Mesothelial cell of epicardium (in vitro differentiated cells): ENCODE measurements around the gene DMRT1. TPM values are rescaled to one million over a fixed set of nuclear protein-coding genes. Genes with fewer than 3 reads are reported as not detected.

Experiments used
- DNase-seq, 2 experiments: peaks; one replicate each; pipeline ENCODE4 v3.0.0; 2021; ENCODE audit warnings: low spot score in 2 of 2; ENCODE audit not compliant: unreplicated experiment in 2 of 2
- H3K27ac Mint-ChIP-seq: 2 replicates; pipeline ENCODE4 v1.8.0; 2021; ENCODE audit warnings: mixed read lengths
- H3K27me3 Mint-ChIP-seq: 2 replicates; pipeline ENCODE4 v1.8.0; 2021; ENCODE audit warnings: low read depth, mixed read lengths
- H3K36me3 Mint-ChIP-seq: 2 replicates; pipeline ENCODE4 v1.8.0; 2021; ENCODE audit warnings: mixed read lengths
- H3K4me1 Mint-ChIP-seq: 2 replicates; pipeline ENCODE4 v1.8.0; 2021; ENCODE audit warnings: mixed read lengths
- H3K4me3 Mint-ChIP-seq: 2 replicates; pipeline ENCODE4 v1.8.0; 2021; ENCODE audit warnings: mild to moderate bottlenecking, moderate library complexity, mixed read lengths
- H3K9me3 Mint-ChIP-seq: 2 replicates; pipeline ENCODE4 v1.8.0; 2021; ENCODE audit warnings: mixed read lengths
- total RNA-seq: library from RNA; stranded (reverse); gene quantifications from 3 replicates; pipeline ENCODE4 v1.2.1, GENCODE V29; 2021
- TF ChIP-seq, protein P1 (sequence below): fragments of 200-600 bp; sonication (generic); IDR thresholded peaks from one replicate; pipeline ENCODE4 v1.5.0; 2021; ENCODE audit warnings: antibody characterized with exemption; ENCODE audit not compliant: unreplicated experiment

Gene DMRT1
- total RNA-seq, 1 donor from 2014 or later, result not detected

DNA sequence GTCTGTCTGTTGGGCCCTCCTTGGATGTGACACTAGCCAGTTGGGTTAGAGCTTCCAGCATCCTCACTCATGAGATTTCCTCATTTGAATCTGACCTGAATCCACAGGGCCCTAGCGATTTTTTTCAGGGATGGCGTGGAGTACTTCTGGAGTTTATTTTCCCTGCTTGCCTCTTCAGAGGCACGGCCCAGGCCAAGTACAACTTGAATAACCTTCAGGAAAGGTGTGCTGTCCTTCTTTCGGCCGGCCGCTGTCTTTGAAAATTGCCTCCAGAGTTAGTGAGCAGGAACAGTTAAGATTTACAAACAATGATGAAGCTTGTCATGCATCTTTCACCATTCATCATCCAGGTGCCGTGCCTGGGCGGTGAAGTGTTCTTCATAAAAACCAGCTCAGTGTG lies 85.5 kb downstream of the DMRT1 start:
- TF ChIP-seq, protein P1, sequence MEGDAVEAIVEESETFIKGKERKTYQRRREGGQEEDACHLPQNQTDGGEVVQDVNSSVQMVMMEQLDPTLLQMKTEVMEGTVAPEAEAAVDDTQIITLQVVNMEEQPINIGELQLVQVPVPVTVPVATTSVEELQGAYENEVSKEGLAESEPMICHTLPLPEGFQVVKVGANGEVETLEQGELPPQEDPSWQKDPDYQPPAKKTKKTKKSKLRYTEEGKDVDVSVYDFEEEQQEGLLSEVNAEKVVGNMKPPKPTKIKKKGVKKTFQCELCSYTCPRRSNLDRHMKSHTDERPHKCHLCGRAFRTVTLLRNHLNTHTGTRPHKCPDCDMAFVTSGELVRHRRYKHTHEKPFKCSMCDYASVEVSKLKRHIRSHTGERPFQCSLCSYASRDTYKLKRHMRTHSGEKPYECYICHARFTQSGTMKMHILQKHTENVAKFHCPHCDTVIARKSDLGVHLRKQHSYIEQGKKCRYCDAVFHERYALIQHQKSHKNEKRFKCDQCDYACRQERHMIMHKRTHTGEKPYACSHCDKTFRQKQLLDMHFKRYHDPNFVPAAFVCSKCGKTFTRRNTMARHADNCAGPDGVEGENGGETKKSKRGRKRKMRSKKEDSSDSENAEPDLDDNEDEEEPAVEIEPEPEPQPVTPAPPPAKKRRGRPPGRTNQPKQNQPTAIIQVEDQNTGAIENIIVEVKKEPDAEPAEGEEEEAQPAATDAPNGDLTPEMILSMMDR, result no peak
- Mint-ChIP-seq H3K27me3 (peaks cover 16% of the 10 kb centered on the region), H3K27ac (no peak overlapping the region), H3K4me3 (no peak overlapping the region), H3K36me3 (no peaks in the 10 kb centered on the region), H3K9me3 (no peaks in the 10 kb centered on the region), H3K4me1 (peaks cover 13% of the 10 kb centered on the region)
- DNase-seq, result no peak

DNA sequence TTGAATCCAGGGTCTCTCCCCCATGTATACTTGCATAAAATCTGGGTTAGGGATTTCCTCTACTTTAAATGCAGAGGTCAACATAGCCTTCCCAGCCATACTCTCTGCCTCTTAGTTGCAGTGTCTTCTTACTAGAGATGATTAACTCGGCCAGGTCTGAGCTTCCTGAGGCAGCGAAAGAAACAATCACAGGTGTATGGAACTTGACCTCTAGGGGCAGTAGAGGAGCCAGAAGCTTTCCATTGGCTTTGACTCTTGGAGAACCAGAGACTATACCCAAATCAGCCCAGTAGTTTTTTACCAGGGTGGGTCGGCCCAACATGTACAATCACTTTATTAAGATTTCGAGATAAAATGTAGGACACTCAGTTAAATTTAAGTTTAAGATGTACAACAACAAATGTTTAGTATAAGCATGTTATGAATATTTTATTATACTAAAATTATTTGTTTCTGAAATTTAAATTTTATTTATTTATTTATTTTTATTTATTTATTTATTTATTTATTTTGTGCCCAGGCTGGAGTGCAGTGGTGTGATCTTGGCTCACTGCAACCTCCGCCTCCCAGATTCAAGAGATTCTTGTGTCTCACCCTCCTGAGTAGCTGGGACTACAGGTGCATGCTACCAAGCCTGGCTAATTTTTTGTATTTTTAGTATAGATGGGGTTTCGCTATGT lies 87.0 kb downstream of the DMRT1 start:
- H3K36me3 Mint-ChIP-seq, result no peaks in the 10 kb centered on the region
- peaks cover 13% of the 10 kb centered on the region for H3K4me1 Mint-ChIP-seq
- H3K27ac Mint-ChIP-seq, result no peak overlapping the region
- DNase-seq, result no peak
- TF ChIP-seq, protein P1, result peak; percentile 26
- H3K9me3 Mint-ChIP-seq, result no peaks in the 10 kb centered on the region
- H3K27me3 Mint-ChIP-seq, result peaks cover 17% of the 10 kb centered on the region
- no peak overlapping the region for H3K4me3 Mint-ChIP-seq

DNA sequence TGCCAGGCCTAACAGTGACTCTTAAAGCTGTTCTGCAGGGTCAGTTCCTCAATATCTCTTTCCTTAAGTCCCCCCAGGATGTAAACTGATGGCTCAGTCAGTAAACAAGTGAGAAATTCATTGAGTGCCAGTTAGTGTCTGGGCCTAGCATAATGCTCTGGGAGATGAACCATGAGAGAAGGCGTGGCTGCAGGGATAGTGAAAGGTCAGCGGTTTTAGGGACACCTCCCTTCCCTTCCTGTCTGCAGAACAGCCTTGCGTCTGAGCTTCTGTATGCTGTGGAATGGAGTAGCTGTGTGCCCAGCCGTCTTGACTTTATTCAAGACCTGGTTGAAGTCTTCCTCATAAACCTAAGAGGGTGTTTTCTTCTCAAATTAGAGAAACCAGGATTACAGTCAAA lies 88.2 kb downstream of the DMRT1 start:
- no peaks in the 10 kb centered on the region for H3K36me3 Mint-ChIP-seq
- TF ChIP-seq, protein P1, result no peak
- no peak for DNase-seq
- H3K27ac Mint-ChIP-seq, result no peak overlapping the region
- no peak overlapping the region for H3K4me3 Mint-ChIP-seq
- H3K4me1 Mint-ChIP-seq, result peaks cover 16% of the 10 kb centered on the region
- peaks cover 23% of the 10 kb centered on the region for H3K27me3 Mint-ChIP-seq
- no peaks in the 10 kb centered on the region for H3K9me3 Mint-ChIP-seq

GRCh38 chr9:933356-933755 lies 91.9 kb downstream of the DMRT1 start:
- H3K27me3 Mint-ChIP-seq, result peaks cover 24% of the 10 kb centered on the region
- H3K9me3 Mint-ChIP-seq, result peaks cover 9% of the 10 kb centered on the region
- peaks cover 6% of the 10 kb centered on the region for H3K36me3 Mint-ChIP-seq
- no peak for DNase-seq
- no peak overlapping the region for H3K4me3 Mint-ChIP-seq
- peaks cover 23% of the 10 kb centered on the region for H3K4me1 Mint-ChIP-seq
- TF ChIP-seq, protein P1, result no peak
- no peak overlapping the region for H3K27ac Mint-ChIP-seq

GRCh38 chr9:935348-935965 lies 94.0 kb downstream of the DMRT1 start:
- Mint-ChIP-seq H3K4me3 (peak overlapping the region; percentile 46), H3K36me3 (peaks cover 12% of the 10 kb centered on the region), H3K27ac (peak overlapping the region; percentile 82), H3K4me1 (peaks cover 23% of the 10 kb centered on the region), H3K27me3 (peaks cover 25% of the 10 kb centered on the region), H3K9me3 (peaks cover 27% of the 10 kb centered on the region)
- TF ChIP-seq, protein P1, result no peak
- peak; percentile 34 to 62 for DNase-seq
